Muscle layer of duodenum (tissue), 2 donors: ENCODE data around the gene PHACTR3.

Experiments
- H3K27ac ChIP-seq: one replicate; pipeline ENCODE4 v1.7.0; 2013; ENCODE audit warnings: mild to moderate bottlenecking, low read length
- H3K27me3 ChIP-seq: one replicate; pipeline ENCODE4 v1.7.0; 2013; ENCODE audit warnings: low read depth, mild to moderate bottlenecking, control low read depth, low read length
- H3K36me3 ChIP-seq, 2 donors: one replicate each; pipeline ENCODE4 v1.7.0; 2013; ENCODE audit warnings: low read length in 2 of 2, control low read depth in 1 of 2, mild to moderate bottlenecking in 1 of 2; ENCODE audit not compliant: insufficient read depth in 2 of 2, control insufficient read depth in 1 of 2
- H3K4me1 ChIP-seq, 2 donors: one replicate each; pipeline ENCODE4 v1.7.0; 2013; ENCODE audit warnings: low read length in 2 of 2, mild to moderate bottlenecking in 2 of 2, control low read depth in 1 of 2, moderate library complexity in 1 of 2; ENCODE audit not compliant: insufficient read depth in 2 of 2, control insufficient read depth in 1 of 2
- H3K4me3 ChIP-seq, 2 donors: one replicate each; pipeline ENCODE4 v1.7.0; 2013; ENCODE audit warnings: low read length in 2 of 2, low read depth in 1 of 2, mild to moderate bottlenecking in 1 of 2
- H3K9me3 ChIP-seq, 2 donors: one replicate each; pipeline ENCODE4 v1.7.0; 2013; ENCODE audit warnings: low read length in 2 of 2, control low read depth in 1 of 2, mild to moderate bottlenecking in 1 of 2; ENCODE audit not compliant: control insufficient read depth in 1 of 2
- donor health status: healthy.

The PHACTR3 gene

DNA sequence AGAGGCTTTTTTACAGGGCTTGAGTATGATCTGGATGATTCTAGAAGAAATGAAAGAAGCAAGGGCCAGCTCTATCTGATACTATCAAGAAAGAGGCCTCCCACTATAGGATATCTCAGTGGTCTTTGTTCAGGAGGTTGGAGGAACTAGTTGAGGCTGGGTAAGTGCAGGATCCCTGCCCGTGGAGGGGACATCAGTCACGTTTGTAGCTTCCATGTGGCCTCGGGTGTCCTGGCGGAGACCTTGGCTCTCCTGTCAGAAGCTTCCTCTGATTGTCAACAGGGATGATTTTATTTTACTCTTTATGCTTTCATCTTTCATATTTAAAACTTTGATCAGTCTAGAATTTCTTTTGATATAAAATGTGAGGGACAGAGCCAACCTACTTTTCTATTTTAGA, 86.6 kb downstream of the PHACTR3 start:
- Histone ChIP-seq H3K9me3 (no peaks in the 10 kb centered on the region), H3K36me3 (no peaks in the 10 kb centered on the region), H3K4me3 (no peak overlapping the region), H3K4me1 (no peaks in the 10 kb centered on the region), H3K27ac (no peak overlapping the region), H3K27me3 (no peaks in the 10 kb centered on the region)

DNA sequence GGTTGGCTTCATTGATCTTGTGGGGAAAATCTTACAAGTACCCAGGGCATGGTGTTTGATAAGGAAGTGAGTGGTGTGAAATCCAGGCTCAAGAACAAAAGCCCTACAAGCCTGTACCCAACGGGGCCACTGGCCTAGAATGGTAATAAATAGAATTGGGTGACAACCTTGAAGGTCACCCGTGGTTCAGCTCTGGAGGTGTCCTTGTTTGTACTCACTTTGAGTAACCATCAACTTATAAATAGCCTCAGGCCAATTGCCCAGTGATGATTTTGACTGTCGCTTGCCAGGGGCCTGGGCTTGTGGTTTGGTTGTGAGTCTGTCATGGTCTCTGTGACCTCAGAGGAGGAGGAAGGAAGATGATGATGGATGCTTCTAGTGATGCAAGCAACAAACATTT, 87.8 kb downstream of the PHACTR3 start:
- Histone ChIP-seq H3K36me3 (no peaks in the 10 kb centered on the region), H3K4me3 (no peak overlapping the region), H3K27ac (no peak overlapping the region), H3K9me3 (no peaks in the 10 kb centered on the region), H3K27me3 (no peaks in the 10 kb centered on the region), H3K4me1 (no peaks in the 10 kb centered on the region)

DNA sequence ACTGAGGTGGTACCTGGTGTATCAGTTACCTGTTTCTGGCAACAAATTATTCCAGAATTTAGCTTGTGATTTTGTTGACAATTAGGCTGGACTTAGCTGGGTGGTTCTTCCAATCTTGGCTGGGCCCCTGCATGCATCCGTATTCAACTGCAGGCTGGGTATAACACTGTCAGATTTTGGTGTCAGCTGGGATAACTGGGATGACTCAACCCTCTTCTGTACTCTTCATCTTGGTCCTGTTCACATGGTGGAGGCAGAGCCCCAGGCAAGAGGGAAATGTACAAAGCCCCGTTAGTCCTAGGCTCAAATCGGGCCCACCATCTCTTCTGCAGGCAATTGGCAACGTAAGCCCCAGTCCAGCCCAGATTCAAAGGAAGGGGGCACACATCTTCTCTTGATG, 89.2 kb downstream of the PHACTR3 start:
- Histone ChIP-seq H3K36me3 (no peaks in the 10 kb centered on the region), H3K4me1 (no peaks in the 10 kb centered on the region), H3K27ac (no peak overlapping the region), H3K4me3 (no peak overlapping the region), H3K27me3 (no peaks in the 10 kb centered on the region), H3K9me3 (no peaks in the 10 kb centered on the region)

DNA sequence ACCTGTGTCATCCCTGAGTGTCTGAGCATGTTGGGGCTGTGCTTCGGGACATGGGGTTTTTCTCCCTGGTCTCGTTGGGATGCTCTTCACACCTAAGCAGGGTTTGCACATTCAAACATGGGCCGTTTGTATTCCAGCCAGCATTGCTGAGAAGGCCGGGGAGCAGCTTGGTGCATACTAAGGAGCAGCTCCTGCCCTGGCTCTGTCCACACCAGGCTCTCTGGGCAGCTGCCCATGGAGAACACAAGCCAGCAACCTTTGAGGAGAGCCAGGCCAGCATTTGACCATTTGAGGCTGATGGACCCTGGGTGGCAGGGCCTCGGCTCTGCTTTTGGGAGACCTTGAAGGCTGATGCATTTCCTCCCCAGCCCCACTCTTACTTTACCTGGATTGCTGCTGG, 92.1 kb downstream of the PHACTR3 start:
- Histone ChIP-seq H3K4me3 (no peak overlapping the region), H3K36me3 (no peaks in the 10 kb centered on the region), H3K27ac (no peak overlapping the region), H3K4me1 (no peaks in the 10 kb centered on the region), H3K9me3 (no peaks in the 10 kb centered on the region), H3K27me3 (no peaks in the 10 kb centered on the region)

DNA sequence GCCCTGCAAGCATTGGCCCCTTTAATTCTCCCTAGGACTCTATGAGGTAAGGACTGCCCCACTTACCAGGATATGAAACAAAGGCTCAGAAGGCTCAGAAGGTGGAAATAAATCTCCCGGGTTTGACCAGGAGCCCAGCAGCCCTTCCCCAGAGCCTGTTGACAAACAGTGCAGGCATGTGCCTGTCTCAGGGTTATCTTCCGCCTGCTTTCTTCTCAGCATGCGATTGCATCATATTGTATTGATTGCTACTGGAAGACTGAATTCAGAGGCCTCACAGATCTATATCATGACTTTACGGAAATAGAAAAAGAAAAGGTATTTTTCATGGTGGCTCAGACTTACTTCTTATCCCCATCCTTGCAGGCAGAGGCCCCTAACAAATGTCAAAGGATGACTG, 92.7 kb downstream of the PHACTR3 start:
- Histone ChIP-seq H3K27me3 (no peaks in the 10 kb centered on the region), H3K4me1 (no peaks in the 10 kb centered on the region), H3K27ac (no peak overlapping the region), H3K36me3 (no peaks in the 10 kb centered on the region), H3K9me3 (no peaks in the 10 kb centered on the region), H3K4me3 (no peak overlapping the region)

DNA sequence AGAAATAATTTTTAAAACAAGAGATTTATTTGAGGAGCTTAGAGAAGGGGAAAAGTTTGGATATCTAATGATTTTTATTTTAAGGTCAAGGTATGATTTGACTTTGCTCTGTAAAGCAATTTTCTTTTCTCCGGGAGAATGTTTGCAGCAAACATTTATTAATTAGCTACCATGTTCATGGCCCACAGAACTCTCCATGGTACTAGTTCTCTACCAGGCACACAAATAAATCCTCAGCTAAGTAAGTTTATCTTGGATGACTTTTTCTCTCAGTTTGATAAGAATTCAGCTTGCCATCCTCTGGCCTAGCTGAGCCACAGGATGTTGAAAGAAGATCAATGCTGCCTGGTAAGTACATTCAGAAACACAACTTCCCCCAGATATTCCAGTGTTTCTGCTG, 94.3 kb downstream of the PHACTR3 start:
- Histone ChIP-seq H3K27me3 (no peaks in the 10 kb centered on the region), H3K4me3 (no peak overlapping the region), H3K27ac (no peak overlapping the region), H3K9me3 (no peaks in the 10 kb centered on the region), H3K36me3 (no peaks in the 10 kb centered on the region), H3K4me1 (no peaks in the 10 kb centered on the region)

DNA sequence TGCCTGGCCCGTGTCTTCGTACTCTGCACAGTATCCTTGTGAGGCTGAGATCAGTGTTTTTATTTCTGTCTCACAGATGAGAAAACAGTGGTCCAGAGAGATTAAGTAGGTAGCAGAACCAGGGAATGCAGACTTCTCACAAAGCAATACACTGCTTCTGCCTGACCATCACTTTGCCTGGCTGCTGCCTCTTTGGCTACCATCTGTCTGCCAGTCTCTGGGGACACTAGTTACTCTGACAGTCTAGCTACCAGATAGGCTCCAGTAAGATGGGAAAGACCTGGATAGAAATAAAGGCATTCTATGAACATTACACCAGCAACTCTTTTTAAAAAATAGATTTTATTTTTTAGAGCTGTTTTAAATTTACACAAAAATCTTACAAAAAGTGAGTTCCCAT, 96.9 kb downstream of the PHACTR3 start:
- no peaks in the 10 kb centered on the region for H3K4me1 ChIP-seq
- H3K27ac ChIP-seq = no peak overlapping the region
- H3K27me3 ChIP-seq = no peaks in the 10 kb centered on the region
- H3K36me3 ChIP-seq = no peaks in the 10 kb centered on the region
- no peak overlapping the region for H3K4me3 ChIP-seq
- H3K9me3 ChIP-seq = no peaks in the 10 kb centered on the region

DNA sequence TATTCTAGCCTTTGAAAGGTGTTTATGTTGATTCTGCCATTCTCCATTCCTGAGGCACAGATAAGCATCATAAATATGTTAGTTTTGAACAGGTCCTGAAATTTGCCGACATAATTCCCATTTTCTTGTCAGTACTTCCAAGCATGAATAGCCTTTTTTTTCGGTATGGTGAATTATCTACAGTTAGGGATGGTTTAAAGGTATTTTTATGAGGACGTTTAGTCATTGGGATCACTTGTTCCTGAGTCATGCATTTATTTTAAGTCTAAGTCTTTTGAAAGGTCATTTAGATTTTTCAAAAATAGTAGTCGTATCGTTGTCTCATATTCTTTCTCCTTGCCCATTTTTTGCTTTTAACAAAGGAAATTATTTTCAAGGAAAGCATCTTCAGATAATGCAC, 98.7 kb downstream of the PHACTR3 start:
- no peaks in the 10 kb centered on the region for H3K9me3 ChIP-seq
- H3K27ac ChIP-seq = no peak overlapping the region
- no peaks in the 10 kb centered on the region for H3K27me3 ChIP-seq
- H3K4me3 ChIP-seq = no peak overlapping the region
- H3K36me3 ChIP-seq = no peaks in the 10 kb centered on the region
- H3K4me1 ChIP-seq = no peaks in the 10 kb centered on the region

DNA sequence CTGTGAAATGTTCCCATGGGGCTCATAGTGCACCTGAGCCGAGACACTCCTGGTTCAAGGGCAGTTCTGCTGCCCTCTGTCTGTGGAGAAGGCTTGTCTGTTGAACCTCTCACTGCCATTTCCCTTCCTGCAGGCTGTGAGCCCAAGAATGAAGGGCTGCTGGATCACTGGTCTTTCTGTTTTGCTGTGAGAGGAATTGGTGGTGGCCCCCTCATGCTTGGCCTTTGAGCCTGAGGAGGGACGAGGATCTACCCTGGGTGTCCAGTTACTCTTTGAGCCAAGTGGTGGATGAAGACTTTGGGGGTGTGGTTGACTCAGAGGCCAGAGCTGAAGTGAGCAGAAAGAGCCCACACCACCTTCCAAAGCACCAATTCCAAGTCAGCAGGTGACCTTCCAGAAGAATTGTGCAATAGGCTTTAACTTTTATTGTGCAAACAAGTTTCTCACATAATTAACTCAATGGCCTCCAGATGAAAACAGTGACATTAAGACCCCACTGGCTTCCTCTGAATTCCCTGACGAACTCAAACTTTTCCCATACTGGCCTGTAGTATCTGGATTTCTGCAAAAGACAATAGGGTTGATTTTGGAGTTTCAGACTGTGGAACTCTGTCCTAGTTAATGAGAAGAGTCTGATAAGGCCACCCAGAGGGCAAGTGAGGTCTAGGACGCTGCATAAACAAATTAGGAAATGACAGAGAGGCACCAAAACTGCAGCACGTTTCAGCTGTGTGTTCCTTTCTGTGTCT, 101.5 kb downstream of the PHACTR3 start:
- Histone ChIP-seq H3K27me3 (no peaks in the 10 kb centered on the region), H3K4me1 (no peaks in the 10 kb centered on the region), H3K27ac (no peak overlapping the region), H3K9me3 (no peaks in the 10 kb centered on the region), H3K36me3 (no peaks in the 10 kb centered on the region), H3K4me3 (no peak overlapping the region)

DNA sequence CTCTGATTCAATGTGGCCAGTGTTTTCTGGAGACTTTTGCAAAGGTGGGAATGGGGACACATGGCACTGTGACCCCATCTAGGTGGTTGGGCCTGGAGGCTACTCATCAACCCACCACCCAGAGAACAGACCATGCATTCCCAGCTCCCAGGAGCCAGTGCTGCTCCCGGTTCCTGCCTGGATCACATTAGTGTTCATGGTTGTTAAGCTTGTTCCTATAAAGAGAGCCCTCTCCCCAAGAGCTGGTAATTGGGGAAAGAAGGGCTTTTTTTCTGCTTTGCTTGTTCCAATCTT, 102.0 kb downstream of the PHACTR3 start:
- H3K4me1 ChIP-seq = no peaks in the 10 kb centered on the region
- H3K4me3 ChIP-seq = no peak overlapping the region
- no peak overlapping the region for H3K27ac ChIP-seq
- H3K27me3 ChIP-seq = no peaks in the 10 kb centered on the region
- no peaks in the 10 kb centered on the region for H3K36me3 ChIP-seq
- H3K9me3 ChIP-seq = no peaks in the 10 kb centered on the region

DNA sequence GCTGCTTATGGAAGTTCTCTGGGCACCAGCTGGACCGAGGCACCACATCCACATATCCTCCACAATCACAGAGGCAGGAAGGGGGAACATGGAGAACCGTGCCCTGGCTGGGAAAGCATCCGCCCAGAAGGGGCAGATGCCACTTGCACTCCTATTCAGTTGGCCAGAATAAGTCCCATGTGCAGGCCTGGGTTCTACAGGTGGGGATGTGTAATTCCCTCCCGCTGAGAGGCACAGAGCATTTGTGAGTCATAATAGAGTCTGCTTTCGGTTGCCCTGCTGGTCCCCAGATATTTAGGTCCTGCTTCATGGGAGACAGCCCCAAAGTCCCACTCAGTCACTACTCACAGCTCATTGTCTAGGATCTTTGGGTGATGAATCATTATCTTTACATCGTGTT, 104.0 kb downstream of the PHACTR3 start:
- Histone ChIP-seq H3K27me3 (no peaks in the 10 kb centered on the region), H3K4me3 (no peak overlapping the region), H3K4me1 (no peaks in the 10 kb centered on the region), H3K27ac (no peak overlapping the region), H3K36me3 (no peaks in the 10 kb centered on the region), H3K9me3 (peaks cover 0 to 5% of the 10 kb centered on the region in 2 donors)

DNA sequence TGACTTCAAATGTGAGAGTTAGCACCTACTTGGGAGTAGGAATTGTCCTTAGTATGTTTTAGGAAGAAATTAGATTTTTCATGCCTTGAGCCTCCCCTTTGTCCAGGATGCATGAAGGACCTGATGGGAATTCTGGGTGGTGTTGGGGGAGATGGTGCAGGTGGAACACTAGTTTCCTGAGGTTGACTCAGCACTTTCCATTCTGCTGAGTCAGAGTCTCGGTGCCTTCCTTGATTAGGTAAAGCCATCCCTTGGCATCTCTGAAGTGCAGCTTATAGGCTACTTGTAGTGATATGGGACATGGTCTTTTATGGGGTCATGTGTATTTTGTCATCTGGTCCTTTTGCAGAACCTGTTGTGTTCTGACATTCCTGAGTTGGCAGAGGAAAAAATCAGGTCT, 105.3 kb downstream of the PHACTR3 start:
- Histone ChIP-seq H3K36me3 (no peaks in the 10 kb centered on the region), H3K4me3 (no peak overlapping the region), H3K27ac (no peak overlapping the region), H3K27me3 (no peaks in the 10 kb centered on the region), H3K9me3 (peaks cover 0 to 5% of the 10 kb centered on the region in 2 donors), H3K4me1 (no peaks in the 10 kb centered on the region)
